Ovary (tissue), 10 donors: ENCODE measurements around the gene FNTB. TPM values are rescaled to one million over a fixed set of nuclear protein-coding genes. Genes with fewer than 3 reads are reported as not detected.

ENCODE experiments used
- DNase-seq, 5 donors: peaks; one replicate each; pipeline ENCODE4 v3.0.0-alpha.2; 2019 to 2020
- H3K27ac ChIP-seq, 2 donors: fragments of 200-600 bp; one replicate each; pipeline versions ENCODE4 v1.5.1 to v1.8.0; 2019 to 2022
- H3K27me3 ChIP-seq: fragments of 200-600 bp; one replicate; pipeline ENCODE4 v1.8.0; 2022
- H3K36me3 ChIP-seq: fragments of 200-600 bp; sonication (generic); one replicate; pipeline ENCODE4 v1.5.1; 2019
- H3K4me1 ChIP-seq: one replicate; pipeline ENCODE4 v1.8.1; 2013; ENCODE audit warnings: mild to moderate bottlenecking, moderate library complexity; ENCODE audit not compliant: insufficient read depth
- H3K4me3 ChIP-seq: fragments of 200-600 bp; sonication (generic); one replicate; pipeline ENCODE4 v1.5.1; 2017
- H3K9me3 ChIP-seq, 2 donors: fragments of 200-600 bp in 1 of 2; sonication (generic) in 1 of 2; one replicate each; pipeline versions ENCODE4 v1.5.1 to v1.8.1; 2013 to 2019; ENCODE audit warnings: mild to moderate bottlenecking in 1 of 2, moderate library complexity in 1 of 2
- CTCF ChIP-seq, 3 donors: fragments of 450-650 bp in 2 of 3; fragments of 200-600 bp in 1 of 3; IDR thresholded peaks; one replicate each; pipeline versions ENCODE4 v1.5.1 to v1.8.0; 2016 to 2022; ENCODE audit warnings: antibody characterized with exemption in 3 of 3, mild to moderate bottlenecking in 1 of 3
- EP300 ChIP-seq: sonication (generic); formaldehyde crosslinking; IDR thresholded peaks from one replicate; pipeline ENCODE4 v1.6.1; 2017; ENCODE audit warnings: antibody characterized with exemption
- POLR2A ChIP-seq: fragments of 450-650 bp; IDR thresholded peaks from one replicate; pipeline ENCODE4 v1.6.1; 2017; ENCODE audit warnings: antibody characterized with exemption, mild to moderate bottlenecking, moderate library complexity
- WGBS, 3 donors: extraction: QIAGEN DNeasy Blood & Tissue Kit in 1 of 3; methylation state at CpG; one replicate each; pipeline versions ENCODE4 v1.1.5 to v1.1.7; 2013 to 2017; 5-methylcytosine and 5-hydroxymethylcytosine counted together
- intact Hi-C, 4 donors: fragments of 100-400 bp; cut with DNase I; formaldehyde crosslinking; loops; one replicate each; pipeline versions ENCODE4 v1.11.0 to v1.15.1; 2022 to 2023
- long read RNA-seq, 3 donors: library from polyadenylated mRNA in 2 of 3; unstranded in 2 of 3; transcript quantifications; one replicate each; pipeline ENCODE4 v2.0.0 and lab custom pipeline, GENCODE V29; 2021 to 2026
- polyA plus RNA-seq, 2 donors: library from polyadenylated mRNA; stranded (reverse); fragments of 200-250 nt in 1 of 2; fragments of 350-450 nt in 1 of 2; fragmentation: Illumina TruSeq in 1 of 2; extraction: RNeasy Lipid Tissue Mini Kit (QIAGEN cat#74804) in 1 of 2; gene quantifications; one replicate each; pipeline ENCODE4 v1.2.3, GENCODE V29; 2013 to 2014
- total RNA-seq, 7 donors: library from RNA; depleted of rRNA in 2 of 7; stranded (reverse); fragments of >200 nt in 2 of 7; fragmentation: NEBNext Ultra II Directional in 3 of 7; extraction: Animal tissue kit (Norgen Biotek cat#: 25700) in 3 of 7; gene quantifications; one replicate each; pipeline versions ENCODE4 v1.1.0 to v1.2.4, GENCODE V29; 2016 to 2023
- donor health status: DM: no; HTN: no; CAD: no; lungs with moderate emphysema.
- donor health status: DM: no; HTN: no; CAD: no.
- donor health status: Bipolar disorder and iron deficiency.
- donor health status: DM: yes; HTN: yes; CAD: no.
- donor health status: DM: no; HTN: no; CAD: no.
- donor health status: DM: yes; HTN: yes; CAD: no.

FNTB gene
- total RNA-seq (10 to 100 TPM in 6 of 7 donors, 1 to 10 TPM in 1; 9.5 to 16.4 (median 14.1) TPM), polyA plus RNA-seq (10 to 100 TPM in 1 of 2 donors, 1 to 10 TPM in 1; 8.0 to 19.0 TPM)
- long read RNA-seq, donor 1, transcript FNTB-208 (3 exons, 530 nt), result major isoform, 14 of 37 reads
- long read RNA-seq, donor 1, transcript FNTB-201 (12 exons, 2,834 nt), result major isoform, 14 of 37 reads
- long read RNA-seq, donor 1, partial matches to known transcripts, result 0 of 37 reads
- long read RNA-seq, donor 1, other reads (novel, unspliced or antisense), result 9 of 37 reads
- long read RNA-seq, donor 2, transcript FNTB-201 (12 exons, 2,834 nt), result major isoform, 6 of 6 reads
- long read RNA-seq, donor 2, partial matches to known transcripts, result 0 of 6 reads
- long read RNA-seq, donor 2, other reads (novel, unspliced or antisense), result 0 of 6 reads
- long read RNA-seq, donor 3, transcript FNTB-201 (12 exons, 2,834 nt), result major isoform, 16 of 28 reads
- long read RNA-seq, donor 3, partial matches to known transcripts, result 4 of 28 reads
- long read RNA-seq, donor 3, other reads (novel, unspliced or antisense), result 4 of 28 reads

GRCh38 chr14:64986648-64987437 lies at the start of gene FNTB:
TSS of gene FNTB (plus strand) at chr14:64986895. CDS start at chr14:64986954, 59 bp downstream.
- peak; percentile 93 to 96 (median 94) for DNase-seq
- Histone ChIP-seq H3K9me3 (no peaks in the 10 kb centered on the region), H3K4me3 (peak within 1 kb of the TSS; percentile 76), H3K27ac (peak within 1 kb of the TSS; percentile 19 to 77), H3K27me3 (no peaks in the 10 kb centered on the region), H3K36me3 (no peaks in the 10 kb centered on the region), H3K4me1 (peaks cover 4% of the 10 kb centered on the region)
- TF ChIP-seq CTCF (IDR thresholded peaks at IDR 0.05) (peak; percentile 62 to 82 (median 70)), POLR2A (peak; percentile 33), EP300 (no peak)
- intact Hi-C loops, result loop anchor here in 1 of 4 donors (10.0 kb wide), 1 partner anchor 168 kb away; no protein-coding TSS in a partner anchor
- WGBS, 3 donors, result 0 to 1% (median 0%) methylated on average over 61 to 65 of the region's 65 CpGs

GRCh38 chr14:64937171-64937820 lies 49.4 kb upstream of the FNTB start:
- peaks cover 16% of the 10 kb centered on the region for H3K4me1 ChIP-seq

GRCh38 chr14:64937821-64938193 lies 48.9 kb upstream of the FNTB start:
- no peak for DNase-seq
- Histone ChIP-seq H3K9me3 (no peaks in the 10 kb centered on the region), H3K4me1 (peaks cover 16% of the 10 kb centered on the region), H3K4me3 (no peak overlapping the region), H3K27me3 (no peaks in the 10 kb centered on the region), H3K27ac (no peak overlapping the region), H3K36me3 (no peaks in the 10 kb centered on the region)
- intact Hi-C loops, result loop anchor here in 1 of 4 donors (10.0 kb wide), 1 partner anchor 263 kb away; no protein-coding TSS in a partner anchor
- WGBS, 3 donors, result 78 to 96% (median 83%) methylated on average over 1 of the region's 1 CpG
- TF ChIP-seq POLR2A (no peak), CTCF (IDR thresholded peaks at IDR 0.05) (no peak), EP300 (no peak)

More at GRCh38 chr14:64937171-64937820, 49.4 kb upstream of the FNTB start:
- intact Hi-C loops, result loop anchor here in 1 of 4 donors (10.0 kb wide), 1 partner anchor 262 kb away; no protein-coding TSS in a partner anchor
- Histone ChIP-seq H3K36me3 (no peaks in the 10 kb centered on the region), H3K27me3 (no peaks in the 10 kb centered on the region), H3K27ac (no peak overlapping the region), H3K4me3 (no peak overlapping the region), H3K9me3 (no peaks in the 10 kb centered on the region)
- peak in 2 of 5 donors; percentile 39 to 55 for DNase-seq
- 0 to 9% (median 4%) methylated on average over 1 of the region's 1 CpG for WGBS, 3 donors
- TF ChIP-seq POLR2A, result no peak
- TF ChIP-seq EP300, result no peak
- TF ChIP-seq CTCF (IDR thresholded peaks at IDR 0.05), result no peak
